HepG2 (cell line): ENCODE measurements around the gene SERTAD2. TPM values are rescaled to one million over a fixed set of nuclear protein-coding genes. Genes with fewer than 3 reads are reported as not detected.

Experiments
- AHR ChIP-seq: IDR thresholded peaks from 2 replicates; pipeline ENCODE4 v1.6.1; 2018; ENCODE audit warnings: missing genetic modification reagents, missing compliant biosample characterization
- GATA4 ChIP-seq: sonication (generic); IDR thresholded peaks from 2 replicates; pipeline ENCODE4 v1.6.1; 2016; ENCODE audit warnings: antibody characterized with exemption, low read depth, borderline replicate concordance
- HIVEP1 ChIP-seq: sonication (generic); formaldehyde crosslinking; IDR thresholded peaks from 2 replicates; pipeline ENCODE4 v1.4.0; 2020; ENCODE audit warnings: mild to moderate bottlenecking, missing genetic modification reagents
- MAF1 ChIP-seq: sonication (generic); formaldehyde crosslinking; IDR thresholded peaks from 2 replicates; pipeline ENCODE4 v1.5.0; 2020; ENCODE audit warnings: missing genetic modification reagents, borderline replicate concordance
- MEIS2 ChIP-seq: sonication (generic); formaldehyde crosslinking; IDR thresholded peaks from 2 replicates; pipeline ENCODE4 v1.9.0; 2021; ENCODE audit warnings: mild to moderate bottlenecking, missing genetic modification reagents
- MNT ChIP-seq: fragments of 450-650 bp; IDR thresholded peaks from 2 replicates; pipeline ENCODE4 v1.6.1; 2016
- MXD1 ChIP-seq: sonication (generic); formaldehyde crosslinking; IDR thresholded peaks from 2 replicates; pipeline ENCODE4 v1.4.0; 2020; ENCODE audit warnings: mild to moderate bottlenecking, missing genetic modification reagents
- PHF20 ChIP-seq: sonication (generic); formaldehyde crosslinking; IDR thresholded peaks from 2 replicates; pipeline ENCODE4 v1.5.0; 2020; ENCODE audit warnings: mild to moderate bottlenecking, missing genetic modification reagents
- SALL1 ChIP-seq: sonication (generic); formaldehyde crosslinking; IDR thresholded peaks from 2 replicates; pipeline ENCODE4 v1.8.0; 2022; ENCODE audit warnings: mild to moderate bottlenecking, missing genetic modification reagents
- STAT6 ChIP-seq: sonication (generic); formaldehyde crosslinking; IDR thresholded peaks from 2 replicates; pipeline ENCODE4 v1.4.0; 2020; ENCODE audit warnings: missing genetic modification reagents, mild to moderate bottlenecking, borderline replicate concordance
- TOE1 ChIP-seq: sonication (generic); formaldehyde crosslinking; IDR thresholded peaks from 2 replicates; pipeline ENCODE4 v1.4.0; 2020; ENCODE audit warnings: mild to moderate bottlenecking, missing genetic modification reagents
- ZNF256 ChIP-seq: sonication (generic); formaldehyde crosslinking; conservative IDR thresholded peaks from 2 replicates; pipeline ENCODE4 v1.4.0; 2020; ENCODE audit warnings: missing genetic modification reagents
- ZNF281 ChIP-seq: sonication (generic); formaldehyde crosslinking; IDR thresholded peaks from 2 replicates; pipeline ENCODE4 v1.4.0; 2020; ENCODE audit warnings: missing genetic modification reagents, borderline replicate concordance
- ZNF282 ChIP-seq: fragments of 450-650 bp; IDR thresholded peaks from 2 replicates; pipeline ENCODE4 v1.6.1; 2018; ENCODE audit not compliant: partially characterized antibody
- ZNF432 ChIP-seq: sonication (generic); formaldehyde crosslinking; IDR thresholded peaks from 2 replicates; pipeline ENCODE4 v1.5.0; 2020; ENCODE audit warnings: missing genetic modification reagents, mild to moderate bottlenecking, borderline replicate concordance
- ZNF770 ChIP-seq: sonication (generic); formaldehyde crosslinking; IDR thresholded peaks from 2 replicates; pipeline ENCODE4 v1.5.0; 2020; ENCODE audit warnings: mild to moderate bottlenecking, missing genetic modification reagents
- ZNF883 ChIP-seq: sonication (generic); formaldehyde crosslinking; IDR thresholded peaks from 2 replicates; pipeline ENCODE4 v1.5.1; 2020; ENCODE audit warnings: mild to moderate bottlenecking, missing genetic modification reagents; ENCODE audit errors: not compliant biosample characterization
- ZSCAN20 ChIP-seq: sonication (generic); formaldehyde crosslinking; IDR thresholded peaks from 2 replicates; pipeline ENCODE4 v1.4.0; 2020; ENCODE audit warnings: missing genetic modification reagents, mild to moderate bottlenecking, borderline replicate concordance
- polyA plus RNA-seq, 8 experiments: library from polyadenylated mRNA; depleted of rRNA in 3 of 8; stranded (reverse) in 7 of 8; unstranded in 1 of 8; fragments of >200 nt; fragmentation: Illumina TruSeq in 4 of 8; extraction: Trizol in 4 of 8; gene quantifications; 2 replicates each; pipeline versions ENCODE4 v1.2.1 to v1.2.3, GENCODE V29; 2011 to 2016; ENCODE audit warnings: low read depth in 4 of 8, missing spikeins in 1 of 8, mixed read lengths in 1 of 8; ENCODE audit not compliant: insufficient read depth in 1 of 8
- total RNA-seq, 5 experiments: library from RNA; depleted of rRNA; stranded (reverse); fragments of >200 nt; fragmentation: Illumina TruSeq; extraction: Trizol; gene quantifications; 2 replicates each; pipeline ENCODE4 v1.2.3, GENCODE V29; 2016; ENCODE audit warnings: low read depth in 1 of 5

The SERTAD2 gene
- total and polyA plus RNA-seq, 2 of the 13 experiments (the other 11 are each of a cell fraction or from before 2014, with no cell fraction given) = 6.7 to 22.6 TPM

GRCh38 chr2:64654063-64654811, 524 bp upstream of the SERTAD2 start (continued):
- TF ChIP-seq ZNF770 (CRISPR knock-in tag) (peak; percentile 58), AHR (CRISPR knock-in tag) (no peak), STAT6 (CRISPR knock-in tag) (no peak; the same call in 1 of the 2 replicates), ZNF432 (no peak), GATA4 (peak; percentile 53; the same call in 1 of the 2 replicates), MEIS2 (CRISPR knock-in tag) (peak; percentile 78), ZSCAN20 (no peak), PHF20 (CRISPR knock-in tag) (no peak), ZNF282 (no peak), HIVEP1 (CRISPR knock-in tag) (peak; percentile 76), MXD1 (CRISPR knock-in tag) (peak; percentile 75; the same call in 1 of the 2 replicates), ZNF883 (CRISPR knock-in tag) (peak; percentile 81), MAF1 (CRISPR knock-in tag) (no peak), ZNF281 (no peak), MNT (peak; percentile 71), TOE1 (CRISPR knock-in tag) (no peak), ZNF256 (CRISPR knock-in tag) (0 out of 2 replicates have a peak, but pooled peaks have one; percentile 46), SALL1 (peak; percentile 80)
